ENCODE data around the gene SPACA6. TPM values are rescaled to one million over a fixed set of nuclear protein-coding genes. Genes with fewer than 3 reads are reported as not detected.

SPACA6 gene
- total RNA-seq, 1 experiment from 2014 or later, result 3.6 TPM

GRCh38 chr19:51694318-51695085 lies 1.4 kb downstream of the SPACA6 start:
- H3K36me3 Mint-ChIP-seq (ENCODE audit: insufficient read depth, unreplicated experiment), result peaks cover 14% of the 10 kb centered on the region
- H3K27me3 Mint-ChIP-seq (ENCODE audit: insufficient read depth, unreplicated experiment), result no peaks in the 10 kb centered on the region
- BruUV-seq (replicated peaks), result no TSS peak
- ChIA-PET POLR2A (no interaction called here), CTCF (no interaction called here)
- H3K4me1 Mint-ChIP-seq (ENCODE audit: low read depth, unreplicated experiment), result peaks cover 11% of the 10 kb centered on the region
- Histone ChIP-seq H3K4me1 (peaks cover 8% of the 10 kb centered on the region), H3K27me3 (replicated peaks; ENCODE audit: control insufficient read depth, insufficient read depth, low read length) (no peaks in the 10 kb centered on the region), H3K9me3 (no peaks in the 10 kb centered on the region), H3K36me3 (ENCODE audit: control insufficient read depth, insufficient read depth, low read length) (no peaks in the 10 kb centered on the region), H3K4me3 (ENCODE audit: low read depth, low read length) (no peak overlapping the region)
- no peak for DNase-seq
- H3K27ac Mint-ChIP-seq (ENCODE audit: unreplicated experiment), result no peak overlapping the region
- TF ChIP-seq, protein P1, sequence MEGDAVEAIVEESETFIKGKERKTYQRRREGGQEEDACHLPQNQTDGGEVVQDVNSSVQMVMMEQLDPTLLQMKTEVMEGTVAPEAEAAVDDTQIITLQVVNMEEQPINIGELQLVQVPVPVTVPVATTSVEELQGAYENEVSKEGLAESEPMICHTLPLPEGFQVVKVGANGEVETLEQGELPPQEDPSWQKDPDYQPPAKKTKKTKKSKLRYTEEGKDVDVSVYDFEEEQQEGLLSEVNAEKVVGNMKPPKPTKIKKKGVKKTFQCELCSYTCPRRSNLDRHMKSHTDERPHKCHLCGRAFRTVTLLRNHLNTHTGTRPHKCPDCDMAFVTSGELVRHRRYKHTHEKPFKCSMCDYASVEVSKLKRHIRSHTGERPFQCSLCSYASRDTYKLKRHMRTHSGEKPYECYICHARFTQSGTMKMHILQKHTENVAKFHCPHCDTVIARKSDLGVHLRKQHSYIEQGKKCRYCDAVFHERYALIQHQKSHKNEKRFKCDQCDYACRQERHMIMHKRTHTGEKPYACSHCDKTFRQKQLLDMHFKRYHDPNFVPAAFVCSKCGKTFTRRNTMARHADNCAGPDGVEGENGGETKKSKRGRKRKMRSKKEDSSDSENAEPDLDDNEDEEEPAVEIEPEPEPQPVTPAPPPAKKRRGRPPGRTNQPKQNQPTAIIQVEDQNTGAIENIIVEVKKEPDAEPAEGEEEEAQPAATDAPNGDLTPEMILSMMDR (IDR thresholded peaks at IDR 0.05; ENCODE audit: insufficient read depth in 1 of 2, low read depth in 1 of 2, low read length in 1 of 2, severe bottlenecking in 1 of 2, unreplicated experiment in 1 of 2), result no peak
- no peaks in the 10 kb centered on the region for H3K9me3 Mint-ChIP-seq (ENCODE audit: unreplicated experiment)
- H3K4me3 Mint-ChIP-seq (ENCODE audit: unreplicated experiment), result no peak overlapping the region
- intact Hi-C loops (cut with micrococcal nuclease; ENCODE audit: unreplicated experiment), result no loop called here

- intact Hi-C loops (cut with micrococcal nuclease; ENCODE audit: unreplicated experiment), result no loop called here
- H3K27ac Mint-ChIP-seq (ENCODE audit: unreplicated experiment), result no peak overlapping the region
- TF ChIP-seq, protein P1 (IDR thresholded peaks at IDR 0.05; ENCODE audit: insufficient read depth in 1 of 2, low read depth in 1 of 2, low read length in 1 of 2, severe bottlenecking in 1 of 2, unreplicated experiment in 1 of 2), result no peak
- H3K4me1 ChIP-seq, result peaks cover 7% of the 10 kb centered on the region
- peaks cover 14% of the 10 kb centered on the region for H3K36me3 Mint-ChIP-seq (ENCODE audit: insufficient read depth, unreplicated experiment)
- no peaks in the 10 kb centered on the region for H3K9me3 Mint-ChIP-seq (ENCODE audit: unreplicated experiment)
- BruUV-seq (replicated peaks), result no TSS peak
- peaks cover 11% of the 10 kb centered on the region for H3K4me1 Mint-ChIP-seq (ENCODE audit: low read depth, unreplicated experiment)
- POLR2A ChIA-PET, result no interaction called here
- no peak overlapping the region for H3K4me3 ChIP-seq (ENCODE audit: low read depth, low read length)
- no peaks in the 10 kb centered on the region for H3K27me3 ChIP-seq (replicated peaks; ENCODE audit: control insufficient read depth, insufficient read depth, low read length)
- no peaks in the 10 kb centered on the region for H3K27me3 Mint-ChIP-seq (ENCODE audit: insufficient read depth, unreplicated experiment)
- no peaks in the 10 kb centered on the region for H3K36me3 ChIP-seq (ENCODE audit: control insufficient read depth, insufficient read depth, low read length)
- CTCF ChIA-PET, result no interaction called here
- no peak for DNase-seq
- H3K9me3 ChIP-seq, result no peaks in the 10 kb centered on the region
- no peak overlapping the region for H3K4me3 Mint-ChIP-seq (ENCODE audit: unreplicated experiment)
Observed at GRCh38 chr19:51695088-51695487, 2.0 kb downstream of the SPACA6 start.

DNA sequence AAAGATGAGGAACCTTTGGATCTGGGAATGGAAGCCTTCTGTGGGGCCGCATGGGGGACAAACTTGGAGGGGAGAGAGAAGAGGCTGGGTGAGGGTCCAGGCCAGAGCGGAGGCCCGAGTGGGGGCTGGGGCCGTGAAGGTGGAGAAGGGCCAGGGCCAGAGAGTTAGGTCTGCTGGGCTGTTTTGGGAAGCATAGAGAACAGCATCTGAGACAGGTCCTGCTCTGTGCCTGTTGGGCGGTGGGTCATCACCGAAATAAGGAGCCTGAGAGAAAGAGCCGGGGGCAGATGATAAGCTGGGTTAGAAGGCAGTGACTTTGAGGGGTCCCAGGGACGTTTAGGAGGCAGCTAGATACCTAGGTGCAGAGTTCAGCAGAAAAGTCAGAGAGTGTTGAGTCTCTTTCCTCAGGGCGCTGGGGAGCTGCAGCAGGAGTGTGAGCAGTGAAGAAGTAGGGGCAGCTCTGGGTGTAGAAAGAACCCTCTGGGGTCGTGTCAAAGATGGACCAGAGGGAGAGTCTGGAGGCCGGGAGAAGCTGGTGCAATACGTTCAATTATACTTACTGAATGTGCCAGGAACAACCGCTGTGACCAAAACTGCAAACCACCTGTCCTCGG lies 2.7 kb downstream of the SPACA6 start:
- Histone ChIP-seq H3K4me1 (no peaks in the 10 kb centered on the region), H3K27me3 (replicated peaks; ENCODE audit: control insufficient read depth, insufficient read depth, low read length) (no peaks in the 10 kb centered on the region), H3K9me3 (no peaks in the 10 kb centered on the region), H3K36me3 (ENCODE audit: control insufficient read depth, insufficient read depth, low read length) (no peaks in the 10 kb centered on the region), H3K4me3 (ENCODE audit: low read depth, low read length) (no peak overlapping the region)
- TF ChIP-seq, protein P1 (IDR thresholded peaks at IDR 0.05; ENCODE audit: insufficient read depth in 1 of 2, low read depth in 1 of 2, low read length in 1 of 2, severe bottlenecking in 1 of 2, unreplicated experiment in 1 of 2), result no peak
- CTCF ChIA-PET, result no interaction called here
- H3K4me3 Mint-ChIP-seq (ENCODE audit: unreplicated experiment), result no peak overlapping the region
- no peak overlapping the region for H3K27ac Mint-ChIP-seq (ENCODE audit: unreplicated experiment)
- no peaks in the 10 kb centered on the region for H3K27me3 Mint-ChIP-seq (ENCODE audit: insufficient read depth, unreplicated experiment)
- H3K9me3 Mint-ChIP-seq (ENCODE audit: unreplicated experiment), result peaks cover 7% of the 10 kb centered on the region
- peaks cover 11% of the 10 kb centered on the region for H3K4me1 Mint-ChIP-seq (ENCODE audit: low read depth, unreplicated experiment)
- POLR2A ChIA-PET, result interaction anchor here (0.6 kb wide), 1 partner anchor 355 kb away, joined by 5 read pairs; no protein-coding TSS in a partner anchor
- DNase-seq, result no peak
- H3K36me3 Mint-ChIP-seq (ENCODE audit: insufficient read depth, unreplicated experiment), result peaks cover 14% of the 10 kb centered on the region
- intact Hi-C loops (cut with micrococcal nuclease; ENCODE audit: unreplicated experiment), result no loop called here
- BruUV-seq (replicated peaks), result no TSS peak
